ENCODE data around the gene TTLL8.

DNA sequence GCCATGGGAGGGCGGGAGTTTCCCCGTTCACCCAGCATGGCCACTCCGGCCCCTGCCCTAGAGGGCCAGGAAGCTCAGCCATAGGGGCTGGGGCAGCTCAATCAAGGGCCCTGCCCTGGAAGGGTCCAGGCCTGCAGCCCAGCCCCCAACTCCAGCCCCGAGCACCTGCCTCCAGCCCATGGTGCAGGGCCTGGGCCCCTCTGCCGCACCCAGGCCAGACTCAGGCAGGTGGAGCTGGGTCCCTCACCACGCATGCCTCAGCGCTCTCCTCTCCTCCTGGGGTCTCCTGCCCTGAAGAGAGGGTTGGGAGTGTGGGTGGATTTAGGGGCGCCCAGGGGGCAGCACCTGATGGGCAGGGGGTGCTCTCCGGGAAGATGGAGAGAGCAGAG is 14.1 kb upstream of the TTLL8 start:
- no peak for TF ChIP-seq EP300 (IDR thresholded peaks at IDR 0.05)
- no peak for TF ChIP-seq CTCF (IDR thresholded peaks at IDR 0.05)
- TF ChIP-seq POLR2A (IDR thresholded peaks at IDR 0.05) = no peak
